OCI-M2 (cell line): Measurements from ENCODE around the gene TIFAB.

Experiments
- DNase-seq: peaks from one replicate; lab custom pipeline; 2025; ENCODE audit not compliant: unreplicated experiment; lab: John Stamatoyannopoulos, UW

TIFAB gene

DNA sequence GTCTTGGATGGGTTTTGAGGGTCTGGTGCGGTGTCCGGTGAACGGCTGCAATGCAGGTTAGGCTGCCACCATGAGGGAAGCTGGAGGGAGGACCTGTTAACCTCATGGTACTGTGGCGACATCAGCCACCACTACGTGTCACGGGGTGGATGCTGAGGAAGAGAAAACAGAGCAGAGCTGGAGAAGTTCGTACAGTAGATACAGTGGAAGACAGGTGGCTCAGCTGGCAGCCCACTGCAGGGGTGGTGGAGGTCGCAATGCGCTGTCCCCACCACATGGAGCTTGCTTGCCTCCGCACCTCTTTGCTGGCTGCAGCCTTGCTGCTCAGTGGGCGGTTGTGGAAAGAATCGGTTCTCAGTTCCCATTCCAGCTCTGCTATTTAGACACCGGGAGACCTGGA lies 7.8 kb downstream of the TIFAB start:
- no peak for DNase-seq

DNA sequence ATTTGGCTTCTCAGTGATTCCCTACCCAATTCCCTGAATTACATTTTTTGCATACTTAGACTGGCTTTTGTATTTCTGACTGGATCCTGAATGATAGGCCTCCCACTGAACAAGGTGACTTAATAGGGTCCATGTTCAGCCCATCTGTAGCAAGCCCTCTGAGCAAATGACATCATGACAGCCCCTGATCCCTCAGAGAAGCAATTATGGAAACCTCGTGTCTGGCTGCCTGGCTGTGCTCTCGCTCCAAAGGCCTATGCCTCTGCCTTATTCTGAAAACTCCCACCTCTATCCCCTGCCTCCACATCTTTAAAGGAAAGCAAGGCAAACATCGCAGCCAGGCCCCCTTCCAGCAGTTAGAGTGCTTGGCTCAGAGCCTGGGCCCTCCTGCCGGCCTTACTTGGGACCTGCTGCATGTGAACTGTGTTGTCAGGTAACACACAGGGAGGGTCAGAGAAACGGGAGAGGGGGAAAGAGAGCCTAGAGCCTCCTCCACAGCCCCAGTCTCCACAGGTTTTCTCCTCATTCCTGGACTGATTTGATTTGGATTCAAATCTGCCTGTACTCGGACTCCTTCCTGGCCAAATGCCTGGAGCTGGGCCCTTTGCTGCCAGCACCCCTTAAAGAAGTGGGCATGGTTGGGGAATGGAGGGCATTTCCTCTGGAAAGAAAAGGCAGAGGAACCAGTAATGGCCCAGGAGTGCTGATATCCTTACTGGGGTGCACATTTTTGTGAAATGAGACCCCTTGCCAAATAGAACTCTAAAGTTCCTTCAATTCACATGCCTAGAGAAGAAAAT lies 8.8 kb downstream of the TIFAB start:
- DNase-seq = no peak

DNA sequence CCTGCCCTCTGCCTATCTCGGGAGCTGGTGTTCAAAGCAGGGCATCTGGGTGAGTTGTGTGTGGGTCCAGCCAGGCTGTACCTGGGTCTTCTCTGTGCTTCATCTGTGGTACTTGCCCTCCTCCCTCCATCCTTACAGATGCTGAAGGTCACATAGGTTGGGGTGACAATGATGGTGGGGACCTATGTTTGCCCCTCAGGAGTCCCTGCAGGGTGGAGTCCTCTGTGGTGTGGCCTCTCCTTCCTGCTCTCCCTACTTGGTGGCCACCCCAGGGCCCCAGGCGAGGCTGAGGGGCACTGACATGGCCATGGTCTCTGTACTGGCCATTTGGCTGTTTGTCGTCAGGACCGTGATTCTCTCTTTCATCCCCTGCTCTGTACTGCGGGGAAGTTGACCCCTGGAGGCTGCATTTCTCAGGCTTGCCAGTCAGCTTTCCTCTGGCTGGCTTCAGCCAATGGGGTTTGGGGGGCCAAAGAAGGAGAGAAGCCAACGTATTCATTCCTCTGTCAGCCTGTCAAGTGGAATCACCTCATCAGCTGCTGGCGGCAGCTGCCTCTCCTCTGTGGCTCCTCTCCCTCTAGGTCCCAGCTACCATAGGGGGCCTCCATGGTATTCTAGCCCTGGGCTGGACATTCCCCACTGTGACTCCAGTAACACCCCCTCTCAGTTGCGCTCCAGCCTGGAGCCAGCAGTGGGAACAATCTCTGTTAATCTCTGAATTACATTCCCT lies 9.6 kb downstream of the TIFAB start:
- DNase-seq = no peak

DNA sequence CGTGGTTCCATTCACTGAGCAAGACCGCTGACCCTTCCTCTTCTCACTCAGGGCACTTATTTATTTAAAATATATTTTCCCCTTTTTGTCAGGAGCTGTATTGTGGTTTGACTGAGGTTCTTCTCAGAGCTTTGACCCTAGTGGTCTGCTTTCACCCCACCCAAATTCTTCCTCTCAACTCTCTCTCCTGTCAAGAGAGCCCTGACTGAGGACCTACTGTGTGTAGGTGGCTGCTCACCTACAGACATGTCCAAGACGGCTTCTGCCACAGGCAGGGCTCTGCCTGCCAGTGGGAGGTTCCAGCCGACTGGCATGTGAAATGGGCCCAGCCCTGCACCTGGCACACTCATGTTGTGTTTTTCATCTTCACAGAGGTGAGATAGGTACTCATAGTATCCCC lies 10.2 kb downstream of the TIFAB start:
- DNase-seq = no peak

DNA sequence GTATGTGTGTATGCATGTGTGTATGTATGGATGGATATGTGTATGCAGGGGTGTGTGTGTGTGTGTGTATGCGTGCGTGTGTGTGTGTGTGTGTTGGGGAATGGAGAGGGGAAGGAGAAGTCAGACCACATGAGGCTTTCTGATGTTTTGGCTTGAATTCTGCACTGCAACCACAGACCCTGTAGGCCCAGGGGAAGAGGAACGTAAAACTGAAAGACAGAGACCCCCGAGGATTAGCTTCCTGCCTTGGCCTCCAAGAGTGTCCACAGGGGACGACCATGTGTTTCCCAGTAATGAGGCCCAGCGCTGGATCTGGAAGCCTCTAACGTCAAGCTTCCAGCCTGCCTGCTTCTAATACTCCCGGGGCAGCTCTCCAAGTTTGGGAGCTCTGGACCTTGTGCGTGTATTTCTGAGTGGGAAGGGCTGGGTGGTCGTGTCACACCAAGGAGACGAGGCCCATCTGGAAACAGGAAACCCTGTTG lies 10.8 kb downstream of the TIFAB start:
- no peak for DNase-seq

DNA sequence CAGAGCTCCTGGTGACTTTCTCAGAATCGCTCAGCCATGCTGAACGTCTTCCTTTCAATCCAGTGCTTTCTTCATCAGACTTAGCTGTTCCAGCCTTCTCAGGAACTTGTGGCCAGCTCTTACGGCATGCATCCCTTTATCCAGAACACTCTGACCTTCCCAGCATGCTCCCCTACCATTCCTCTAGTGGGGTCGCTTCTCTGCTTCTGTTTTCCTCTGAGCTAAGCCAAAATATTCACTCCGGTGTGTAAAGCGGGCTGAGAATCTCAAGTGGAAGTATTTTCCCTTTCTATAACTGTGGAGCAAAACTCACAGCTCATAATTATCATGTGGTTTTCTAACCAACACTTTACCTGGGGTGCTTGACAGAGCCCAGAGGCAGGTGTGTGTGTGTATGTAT lies 11.2 kb downstream of the TIFAB start:
- DNase-seq = no peak

DNA sequence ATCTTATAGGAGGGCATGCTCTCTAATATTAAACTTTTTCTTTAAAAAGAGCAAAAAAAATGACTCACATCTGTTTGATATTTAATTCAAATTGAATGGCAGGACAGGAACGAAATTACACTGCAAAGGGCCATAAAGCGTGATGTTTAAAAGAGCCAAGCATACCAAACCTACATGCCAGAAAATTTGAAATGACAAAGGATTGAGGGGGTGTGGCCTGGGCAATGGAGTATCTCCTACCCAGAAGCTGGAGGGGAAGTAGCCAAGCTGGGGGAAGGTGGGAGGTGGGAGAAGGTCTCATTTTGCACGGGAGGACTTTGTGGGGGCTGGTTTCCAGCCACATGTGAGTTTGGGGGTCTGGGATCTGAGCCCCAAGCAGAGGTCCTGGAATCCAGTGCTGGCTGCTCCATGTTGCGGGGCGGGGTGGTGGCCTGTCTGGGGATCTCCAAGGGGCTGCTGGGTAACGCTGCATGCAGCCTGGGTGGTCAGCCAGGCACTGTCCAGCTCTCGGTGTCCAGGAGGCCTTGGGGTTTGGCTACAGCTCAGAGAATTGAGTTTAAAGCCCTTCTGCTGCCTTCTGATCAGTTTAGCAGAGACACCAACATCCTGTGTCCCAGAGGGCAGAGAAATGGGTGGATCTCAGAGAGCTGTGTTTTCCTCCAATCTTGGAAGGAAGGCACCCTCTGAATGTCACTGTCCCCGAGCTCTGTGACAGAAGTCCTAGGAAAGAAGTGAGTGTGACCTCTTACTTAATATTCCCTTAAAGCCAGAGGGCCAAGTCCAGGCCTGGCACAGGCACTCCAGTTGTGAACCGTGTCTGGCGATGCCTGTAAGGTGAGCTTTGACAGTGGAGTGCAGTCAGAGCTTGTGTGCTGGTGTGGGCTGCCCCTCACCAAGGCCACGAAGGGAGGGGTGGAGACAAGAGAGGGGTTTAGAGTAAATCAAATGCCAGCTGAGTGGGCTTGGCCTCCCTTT lies 12.6 kb downstream of the TIFAB start:
- DNase-seq = no peak

DNA sequence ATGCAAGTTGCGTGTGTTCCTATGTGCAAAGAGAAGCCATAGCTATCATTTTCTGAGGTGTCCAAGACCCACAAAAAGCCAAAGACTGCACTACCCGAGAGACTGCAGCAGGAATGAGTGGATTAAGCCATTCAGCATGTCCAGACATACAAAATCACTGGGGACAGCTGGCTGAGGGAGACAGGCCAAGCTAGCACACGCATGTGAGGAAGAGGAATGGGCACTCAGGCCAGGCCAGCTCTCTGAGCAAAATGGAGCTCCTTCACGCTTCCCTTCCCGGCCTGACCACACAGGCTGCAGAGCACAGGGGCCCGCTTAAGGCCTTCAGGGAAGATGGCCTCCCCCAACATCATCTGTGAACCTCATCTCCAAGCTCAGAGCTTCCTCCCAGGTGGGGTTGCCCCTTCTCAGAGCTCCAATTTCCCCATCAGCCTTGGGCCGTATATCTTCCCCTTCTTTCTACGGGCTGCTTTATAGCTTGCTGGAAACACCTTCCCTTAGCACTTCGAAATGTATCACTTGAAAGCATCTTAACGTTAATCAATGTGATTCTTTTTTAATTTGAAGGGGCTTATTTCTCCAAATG lies 13.4 kb downstream of the TIFAB start:
- no peak for DNase-seq

DNA sequence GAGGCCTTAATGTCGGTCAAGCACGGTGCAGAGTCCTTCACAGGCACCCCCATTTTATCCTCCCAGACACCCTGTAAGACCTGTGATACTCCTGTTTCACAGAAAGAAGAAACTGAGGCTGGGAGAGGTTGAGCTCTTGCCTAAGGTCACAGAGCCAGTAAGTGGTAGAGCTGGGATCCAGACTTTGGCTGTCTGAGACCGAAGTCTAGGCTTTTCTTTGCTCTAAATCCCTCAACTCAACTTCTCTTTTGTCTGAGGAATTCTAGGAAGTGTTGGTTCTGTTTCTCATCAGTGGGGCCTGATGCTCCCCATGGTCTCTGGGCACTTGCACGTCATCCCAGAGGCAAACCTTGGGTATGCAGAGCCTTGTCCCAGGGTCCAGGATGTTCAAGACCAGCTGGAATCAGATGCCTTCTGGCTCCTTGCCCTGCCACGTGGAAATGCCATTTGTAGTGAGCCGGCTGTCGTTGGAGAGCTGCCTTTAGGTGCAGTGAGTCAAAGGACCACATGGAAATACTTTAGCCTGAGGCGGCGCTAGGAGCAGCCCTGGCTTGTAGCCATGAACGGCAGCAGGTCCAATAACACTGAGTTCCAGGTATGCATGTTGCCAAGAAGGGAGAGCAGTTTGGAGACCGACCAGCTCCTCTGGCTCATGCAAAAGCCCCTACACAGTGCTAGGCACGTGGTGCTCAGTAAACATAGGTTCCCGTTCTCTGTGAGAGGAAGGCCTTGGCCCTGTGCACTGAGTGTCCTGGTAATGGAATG lies 14.2 kb downstream of the TIFAB start:
- DNase-seq = no peak

DNA sequence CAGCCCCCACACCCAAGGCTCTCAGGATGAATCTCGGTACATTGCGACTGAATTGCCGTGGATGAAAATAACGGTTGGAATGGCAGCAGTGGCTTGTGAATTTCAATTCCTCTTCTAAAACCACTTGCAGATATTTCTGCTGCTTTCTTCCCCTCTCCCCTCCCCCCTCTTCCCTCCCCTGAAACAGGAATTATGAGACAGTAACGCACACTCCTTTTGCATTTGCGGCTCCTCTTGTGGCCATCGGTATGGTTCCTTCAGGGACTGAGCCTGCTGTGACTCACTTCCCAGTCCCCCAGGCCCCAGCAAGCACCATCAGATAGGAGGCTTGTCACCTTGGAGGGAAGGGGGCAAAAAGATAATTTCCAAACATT lies 14.7 kb downstream of the TIFAB start:
- DNase-seq = no peak

DNA sequence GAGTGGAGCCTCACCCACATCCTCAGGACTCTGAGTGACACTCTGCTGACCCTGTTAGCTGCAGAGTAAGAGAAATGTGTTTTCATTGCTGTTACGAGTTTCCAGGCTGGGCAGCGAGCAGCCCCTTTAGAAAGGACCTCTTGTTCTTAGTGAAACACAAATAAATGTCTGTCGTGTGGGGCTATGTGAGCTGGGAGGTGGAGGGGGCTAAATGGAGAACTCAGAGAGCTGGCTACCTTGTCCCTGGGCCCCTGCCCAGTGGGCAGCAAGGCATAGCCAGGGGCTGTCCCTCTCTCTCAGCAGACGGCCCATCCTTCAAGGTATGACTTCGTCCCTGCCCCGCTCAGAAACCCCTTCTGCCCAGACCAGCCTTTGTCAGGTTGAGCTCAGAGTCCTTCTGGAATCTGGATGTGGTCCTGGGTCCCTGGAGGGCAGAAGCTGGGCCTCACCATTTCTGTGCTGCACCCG lies 15.2 kb downstream of the TIFAB start:
- no peak for DNase-seq

DNA sequence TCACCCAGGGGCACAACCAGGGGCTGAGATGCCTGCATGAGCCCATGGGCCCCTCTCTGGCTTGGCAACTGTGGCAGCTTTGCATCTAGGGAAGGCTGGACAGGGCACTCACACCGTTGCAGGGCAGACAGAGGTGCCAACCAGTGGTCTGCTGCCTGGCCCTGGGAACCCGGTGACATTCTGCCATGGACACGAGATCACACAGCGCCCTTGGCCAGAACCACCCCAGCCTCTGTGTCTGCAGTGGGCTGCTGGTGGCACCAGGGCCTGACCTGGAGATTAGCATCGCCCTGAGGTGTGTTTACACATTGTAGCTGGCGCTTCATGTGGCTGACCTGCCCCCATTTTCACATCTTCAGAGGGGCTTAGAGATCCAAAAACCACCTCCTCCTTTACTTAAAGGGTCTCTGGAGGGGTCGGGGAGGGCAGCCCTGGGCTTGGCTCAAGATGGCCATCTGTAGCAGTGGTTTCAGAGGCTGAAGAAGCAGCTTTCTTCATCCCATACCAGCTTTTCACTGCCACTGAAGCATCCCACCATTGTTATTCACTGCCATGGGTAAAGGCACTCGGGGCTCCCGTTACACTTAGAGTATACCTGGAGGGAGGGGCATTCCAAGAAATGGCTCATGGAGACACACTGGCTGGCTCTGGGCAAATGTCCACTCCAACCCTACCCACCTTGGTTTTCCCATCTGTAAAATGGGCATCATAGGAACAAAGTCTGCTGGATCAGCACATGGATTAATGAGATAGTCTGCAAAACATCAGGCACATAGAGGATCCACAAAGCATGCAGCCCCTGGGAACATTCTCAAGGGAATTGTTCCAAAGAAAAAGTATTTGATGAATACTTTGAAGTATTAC lies 16.5 kb downstream of the TIFAB start:
- no peak for DNase-seq

DNA sequence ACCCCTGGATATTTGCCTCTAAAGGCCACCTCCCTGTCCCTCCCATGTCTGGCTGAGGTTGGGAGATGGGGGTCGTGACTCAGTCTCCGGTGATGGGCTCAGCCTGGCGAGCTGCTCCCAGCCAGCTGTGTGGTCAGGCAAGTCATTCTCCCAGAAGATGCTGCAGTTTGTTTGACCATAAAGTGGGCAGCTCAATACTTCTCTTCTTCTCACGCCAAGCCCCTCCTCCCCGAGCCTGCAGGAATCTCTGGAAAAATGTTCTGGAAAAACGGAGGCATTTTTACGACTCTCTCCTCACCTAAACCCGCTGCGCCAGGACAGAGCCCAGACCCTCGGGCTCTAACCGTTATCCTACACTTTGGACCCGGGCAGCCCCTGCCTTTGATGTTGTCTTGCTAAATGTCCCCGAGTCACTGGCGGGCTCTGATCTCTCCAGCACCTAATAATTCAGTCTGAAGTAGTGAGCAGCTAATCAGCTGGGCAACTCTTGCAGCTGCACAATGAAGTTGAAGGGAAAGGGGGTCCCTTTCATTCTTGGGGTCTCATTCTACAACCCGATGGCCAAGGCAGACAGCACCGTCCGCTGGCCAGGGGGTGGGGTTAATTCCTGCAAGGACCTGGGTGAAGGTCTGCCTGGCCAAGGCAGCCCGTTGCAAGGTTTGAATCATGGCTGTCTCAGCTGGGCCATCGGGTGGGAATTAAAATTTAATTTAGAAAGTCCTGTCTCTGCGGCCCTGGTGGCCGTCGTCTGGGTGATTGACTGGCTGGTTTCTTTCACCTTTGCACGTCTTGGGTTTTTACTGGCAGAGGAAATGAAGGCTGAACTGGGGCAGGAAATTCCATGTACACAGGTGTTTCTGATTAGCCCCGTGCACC lies 17.3 kb downstream of the TIFAB start:
- DNase-seq = no peak

DNA sequence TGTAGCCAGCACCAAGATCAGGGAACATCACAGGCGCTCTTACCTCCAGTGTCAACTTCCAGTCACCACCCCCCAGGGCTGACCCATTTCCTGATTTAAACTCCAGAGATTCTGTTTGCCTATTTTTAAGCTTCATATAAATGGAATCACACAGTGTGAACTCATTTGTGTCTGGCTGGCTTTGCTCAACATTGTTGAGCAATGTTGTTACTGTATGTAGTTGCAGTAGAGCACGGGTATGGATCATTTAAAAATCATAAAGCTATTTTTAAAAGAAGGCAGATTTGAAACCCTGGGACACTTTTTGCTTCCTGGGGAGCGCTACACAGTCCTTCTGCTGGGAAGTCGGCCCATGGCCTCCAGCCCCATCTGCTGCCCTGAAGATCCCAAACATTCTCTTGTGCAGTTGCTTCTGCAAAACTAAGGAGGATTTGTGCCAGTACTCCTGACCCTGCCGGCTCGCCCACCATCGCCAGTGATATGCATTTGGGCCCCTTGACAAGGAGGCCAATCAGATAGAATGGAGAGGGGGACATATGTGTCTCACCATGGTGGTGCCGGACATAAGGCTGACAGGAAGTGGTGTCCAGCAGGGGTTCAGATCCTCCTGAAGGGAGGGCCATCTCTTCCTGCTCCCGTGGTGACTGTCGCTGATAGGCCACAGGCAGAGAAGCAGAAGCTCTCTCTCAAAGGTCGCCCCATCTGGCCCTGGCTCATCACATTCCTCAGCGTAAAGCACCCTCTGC lies 18.3 kb downstream of the TIFAB start:
- DNase-seq = no peak

DNA sequence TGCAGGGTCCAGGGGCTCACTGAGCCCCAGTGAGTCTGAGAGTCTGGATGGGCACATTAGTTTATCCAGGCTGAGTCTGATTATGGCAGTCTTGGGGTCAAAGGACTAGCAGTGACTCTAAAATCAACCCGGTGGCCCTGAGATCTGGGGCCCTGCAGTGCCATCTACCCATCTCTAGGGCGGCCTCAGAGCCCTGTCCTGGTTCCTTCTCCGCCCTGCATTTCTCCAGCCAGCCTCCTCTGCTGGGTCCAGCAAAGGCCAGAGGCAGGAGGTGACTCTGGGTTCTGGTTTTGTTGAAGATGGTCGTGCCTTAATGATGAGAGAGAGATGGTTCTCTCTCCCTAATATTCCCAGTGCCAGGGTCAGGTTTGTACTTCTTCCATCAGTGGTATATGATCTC lies 20.0 kb downstream of the TIFAB start:
- DNase-seq = no peak

DNA sequence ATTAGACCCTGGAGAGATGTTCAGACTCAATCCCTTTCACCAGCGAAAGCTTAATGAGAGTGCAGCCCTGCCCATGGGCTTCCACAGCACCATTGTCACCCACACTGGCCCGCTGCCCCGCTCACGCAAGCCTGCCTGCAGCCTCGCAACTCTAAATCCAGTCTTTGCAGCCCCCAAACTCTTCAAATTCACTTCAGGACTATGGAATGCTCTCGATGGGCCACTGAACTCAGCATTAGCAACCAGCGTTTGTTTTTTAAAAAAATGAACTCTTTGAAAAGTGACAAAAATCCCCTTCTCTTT lies 22.1 kb downstream of the TIFAB start:
- DNase-seq = no peak

DNA sequence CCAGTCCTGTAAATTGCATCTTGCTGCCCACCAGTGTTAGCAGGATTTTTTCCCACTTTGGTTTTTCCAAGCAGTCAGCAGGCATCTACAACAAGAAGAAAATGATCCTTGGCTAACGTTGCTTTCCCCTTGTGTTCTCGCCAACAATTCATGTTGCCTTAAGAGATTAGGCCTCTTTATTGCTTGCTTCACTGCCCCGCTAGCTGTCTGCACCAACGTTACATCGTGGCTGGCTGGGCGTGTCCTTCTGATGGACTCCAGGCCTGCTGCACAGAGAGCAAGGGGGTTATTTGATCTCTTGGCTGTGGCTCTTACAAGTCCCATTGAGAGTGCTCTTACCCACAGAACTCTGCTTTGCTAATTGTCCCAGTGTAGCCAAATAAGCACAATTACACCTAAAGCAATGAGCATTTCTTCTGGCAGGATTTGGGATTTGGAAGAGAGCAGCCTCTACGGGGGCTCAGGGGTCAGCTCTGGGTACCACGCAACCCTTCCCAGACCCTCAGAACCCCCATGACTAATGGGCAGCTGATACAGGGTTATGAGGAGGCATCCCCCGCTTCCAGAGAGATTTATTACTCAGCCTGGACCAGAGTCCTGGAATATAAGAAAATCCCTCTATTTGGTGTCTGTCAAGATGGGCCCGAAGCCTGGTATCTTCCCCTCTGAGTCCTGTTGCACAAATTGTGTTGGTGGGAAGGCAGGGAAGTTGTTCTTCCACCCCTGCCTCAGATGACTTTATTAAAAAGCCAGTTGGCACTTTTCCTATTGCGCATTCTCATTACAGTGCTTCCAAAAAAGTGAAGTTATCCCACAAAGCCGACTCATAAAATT lies 22.6 kb downstream of the TIFAB start:
- DNase-seq = no peak
